GM23338 (cell line): Measurements from ENCODE around the gene INO80E.

Experiments used
- CREB1 ChIP-seq: fragments of 250-450 bp; sonication (Bioruptor Pico); IDR thresholded peaks from 2 replicates; pipeline ENCODE4 v1.5.0; 2020; ENCODE audit warnings: low read depth, mild to moderate bottlenecking, moderate library complexity
- CTCF ChIP-seq, 2 experiments: fragments of 200-600 bp in 1 of 2; sonication (generic) in 1 of 2; conservative IDR thresholded peaks; 2 replicates each; pipeline versions ENCODE4 v1.5.1 to v1.6.1; 2016 to 2017; ENCODE audit warnings: antibody characterized with exemption in 2 of 2, low read depth in 2 of 2, mild to moderate bottlenecking in 2 of 2, moderate library complexity in 1 of 2
- ETS1 ChIP-seq: IDR thresholded peaks from 2 replicates; pipeline ENCODE4 v1.6.1; 2016; ENCODE audit warnings: antibody characterized with exemption
- EZH2 ChIP-seq: fragments of 200-600 bp; sonication (generic); IDR thresholded peaks from one replicate; pipeline ENCODE4 v1.8.0; 2017; ENCODE audit warnings: antibody characterized with exemption, mild to moderate bottlenecking, low read depth; ENCODE audit not compliant: unreplicated experiment
- EZH2phosphoT487 ChIP-seq: fragments of 200-600 bp; sonication (generic); IDR thresholded peaks from one replicate; pipeline ENCODE4 v1.8.1; 2018; ENCODE audit warnings: antibody characterized with exemption; ENCODE audit not compliant: unreplicated experiment
- JUNB ChIP-seq: IDR thresholded peaks from one replicate; pipeline ENCODE4 v1.6.1; 2016; ENCODE audit warnings: antibody characterized with exemption; ENCODE audit not compliant: unreplicated experiment
- NANOG ChIP-seq: IDR thresholded peaks from 2 replicates; pipeline ENCODE4 v1.6.1; 2016; ENCODE audit warnings: antibody characterized with exemption, borderline replicate concordance
- POLR2AphosphoS5 ChIP-seq: IDR thresholded peaks from 2 replicates; pipeline ENCODE4 v1.6.1; 2016; ENCODE audit warnings: antibody characterized with exemption, low read depth
- REST ChIP-seq: IDR thresholded peaks from one replicate; pipeline ENCODE4 v1.6.1; 2018; ENCODE audit warnings: antibody characterized with exemption; ENCODE audit not compliant: unreplicated experiment
- STAT1 ChIP-seq: IDR thresholded peaks from one replicate; pipeline ENCODE4 v1.6.1; 2016; ENCODE audit warnings: antibody characterized with exemption; ENCODE audit not compliant: unreplicated experiment
- ZNF114 ChIP-seq: fragments of 250-450 bp; sonication (Bioruptor Pico); IDR thresholded peaks from 2 replicates; pipeline ENCODE4 v1.5.0; 2020; ENCODE audit warnings: mild to moderate bottlenecking, moderate library complexity
- TF ChIP-seq, protein P1 (sequence below): fragments of 250-450 bp; sonication (Bioruptor Pico); IDR thresholded peaks from 2 replicates; pipeline ENCODE4 v1.5.0; 2020; ENCODE audit warnings: mild to moderate bottlenecking, moderate library complexity

- TF ChIP-seq EZH2 = no peak
- no peak for TF ChIP-seq STAT1
- TF ChIP-seq CTCF (conservative IDR thresholded peaks at IDR 0.05; ENCODE audit: low read depth in 2 of 2) = no peak
- no peak for TF ChIP-seq POLR2AphosphoS5
- TF ChIP-seq NANOG = no peak
- TF ChIP-seq, protein P1, sequence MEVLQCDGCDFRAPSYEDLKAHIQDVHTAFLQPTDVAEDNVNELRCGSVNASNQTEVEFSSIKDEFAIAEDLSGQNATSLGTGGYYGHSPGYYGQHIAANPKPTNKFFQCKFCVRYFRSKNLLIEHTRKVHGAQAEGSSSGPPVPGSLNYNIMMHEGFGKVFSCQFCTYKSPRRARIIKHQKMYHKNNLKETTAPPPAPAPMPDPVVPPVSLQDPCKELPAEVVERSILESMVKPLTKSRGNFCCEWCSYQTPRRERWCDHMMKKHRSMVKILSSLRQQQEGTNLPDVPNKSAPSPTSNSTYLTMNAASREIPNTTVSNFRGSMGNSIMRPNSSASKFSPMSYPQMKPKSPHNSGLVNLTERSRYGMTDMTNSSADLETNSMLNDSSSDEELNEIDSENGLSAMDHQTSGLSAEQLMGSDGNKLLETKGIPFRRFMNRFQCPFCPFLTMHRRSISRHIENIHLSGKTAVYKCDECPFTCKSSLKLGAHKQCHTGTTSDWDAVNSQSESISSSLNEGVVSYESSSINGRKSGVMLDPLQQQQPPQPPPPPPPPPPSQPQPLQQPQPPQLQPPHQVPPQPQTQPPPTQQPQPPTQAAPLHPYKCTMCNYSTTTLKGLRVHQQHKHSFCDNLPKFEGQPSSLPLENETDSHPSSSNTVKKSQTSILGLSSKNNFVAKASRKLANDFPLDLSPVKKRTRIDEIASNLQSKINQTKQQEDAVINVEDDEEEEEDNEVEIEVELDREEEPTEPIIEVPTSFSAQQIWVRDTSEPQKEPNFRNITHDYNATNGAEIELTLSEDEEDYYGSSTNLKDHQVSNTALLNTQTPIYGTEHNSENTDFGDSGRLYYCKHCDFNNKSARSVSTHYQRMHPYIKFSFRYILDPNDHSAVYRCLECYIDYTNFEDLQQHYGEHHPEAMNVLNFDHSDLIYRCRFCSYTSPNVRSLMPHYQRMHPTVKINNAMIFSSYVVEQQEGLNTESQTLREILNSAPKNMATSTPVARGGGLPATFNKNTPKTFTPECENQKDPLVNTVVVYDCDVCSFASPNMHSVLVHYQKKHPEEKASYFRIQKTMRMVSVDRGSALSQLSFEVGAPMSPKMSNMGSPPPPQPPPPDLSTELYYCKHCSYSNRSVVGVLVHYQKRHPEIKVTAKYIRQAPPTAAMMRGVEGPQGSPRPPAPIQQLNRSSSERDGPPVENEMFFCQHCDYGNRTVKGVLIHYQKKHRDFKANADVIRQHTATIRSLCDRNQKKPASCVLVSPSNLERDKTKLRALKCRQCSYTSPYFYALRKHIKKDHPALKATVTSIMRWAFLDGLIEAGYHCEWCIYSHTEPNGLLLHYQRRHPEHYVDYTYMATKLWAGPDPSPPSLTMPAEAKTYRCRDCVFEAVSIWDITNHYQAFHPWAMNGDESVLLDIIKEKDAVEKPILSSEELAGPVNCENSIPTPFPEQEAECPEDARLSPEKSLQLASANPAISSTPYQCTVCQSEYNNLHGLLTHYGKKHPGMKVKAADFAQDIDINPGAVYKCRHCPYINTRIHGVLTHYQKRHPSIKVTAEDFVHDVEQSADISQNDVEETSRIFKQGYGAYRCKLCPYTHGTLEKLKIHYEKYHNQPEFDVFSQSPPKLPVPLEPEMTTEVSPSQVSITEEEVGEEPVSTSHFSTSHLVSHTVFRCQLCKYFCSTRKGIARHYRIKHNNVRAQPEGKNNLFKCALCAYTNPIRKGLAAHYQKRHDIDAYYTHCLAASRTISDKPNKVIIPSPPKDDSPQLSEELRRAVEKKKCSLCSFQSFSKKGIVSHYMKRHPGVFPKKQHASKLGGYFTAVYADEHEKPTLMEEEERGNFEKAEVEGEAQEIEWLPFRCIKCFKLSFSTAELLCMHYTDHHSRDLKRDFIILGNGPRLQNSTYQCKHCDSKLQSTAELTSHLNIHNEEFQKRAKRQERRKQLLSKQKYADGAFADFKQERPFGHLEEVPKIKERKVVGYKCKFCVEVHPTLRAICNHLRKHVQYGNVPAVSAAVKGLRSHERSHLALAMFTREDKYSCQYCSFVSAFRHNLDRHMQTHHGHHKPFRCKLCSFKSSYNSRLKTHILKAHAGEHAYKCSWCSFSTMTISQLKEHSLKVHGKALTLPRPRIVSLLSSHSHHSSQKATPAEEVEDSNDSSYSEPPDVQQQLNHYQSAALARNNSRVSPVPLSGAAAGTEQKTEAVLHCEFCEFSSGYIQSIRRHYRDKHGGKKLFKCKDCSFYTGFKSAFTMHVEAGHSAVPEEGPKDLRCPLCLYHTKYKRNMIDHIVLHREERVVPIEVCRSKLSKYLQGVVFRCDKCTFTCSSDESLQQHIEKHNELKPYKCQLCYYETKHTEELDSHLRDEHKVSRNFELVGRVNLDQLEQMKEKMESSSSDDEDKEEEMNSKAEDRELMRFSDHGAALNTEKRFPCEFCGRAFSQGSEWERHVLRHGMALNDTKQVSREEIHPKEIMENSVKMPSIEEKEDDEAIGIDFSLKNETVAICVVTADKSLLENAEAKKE = no peak
- TF ChIP-seq REST = no peak
- no peak for TF ChIP-seq ETS1
- no peak for TF ChIP-seq JUNB
- TF ChIP-seq CREB1 = no peak
- no peak for TF ChIP-seq EZH2phosphoT487
- TF ChIP-seq ZNF114 = no peak
Observed at GRCh38 chr16:29975134-29975538, 20.9 kb upstream of the INO80E start.
